ENCODE results near the gene FOXK2. TPM values are rescaled to one million over a fixed set of nuclear protein-coding genes. Genes with fewer than 3 reads are reported as not detected.
"Not testable (repeated sequence)": the region's sequence is repeated elsewhere in the genome, so short reads cannot be mapped to it uniquely, and the experiment has no call there.

Gene FOXK2
- total RNA-seq, 1 donor from 2014 or later, result 29.7 TPM

- no peak for DNase-seq (ENCODE audit: low read depth, low spot score)
Observed at GRCh38 chr17:82495844-82496528, 23.5 kb upstream of the FOXK2 start.

GRCh38 chr17:82496529-82497434, 22.8 kb upstream of the FOXK2 start:
- peak; percentile 73 for DNase-seq (ENCODE audit: low read depth, low spot score)

DNA sequence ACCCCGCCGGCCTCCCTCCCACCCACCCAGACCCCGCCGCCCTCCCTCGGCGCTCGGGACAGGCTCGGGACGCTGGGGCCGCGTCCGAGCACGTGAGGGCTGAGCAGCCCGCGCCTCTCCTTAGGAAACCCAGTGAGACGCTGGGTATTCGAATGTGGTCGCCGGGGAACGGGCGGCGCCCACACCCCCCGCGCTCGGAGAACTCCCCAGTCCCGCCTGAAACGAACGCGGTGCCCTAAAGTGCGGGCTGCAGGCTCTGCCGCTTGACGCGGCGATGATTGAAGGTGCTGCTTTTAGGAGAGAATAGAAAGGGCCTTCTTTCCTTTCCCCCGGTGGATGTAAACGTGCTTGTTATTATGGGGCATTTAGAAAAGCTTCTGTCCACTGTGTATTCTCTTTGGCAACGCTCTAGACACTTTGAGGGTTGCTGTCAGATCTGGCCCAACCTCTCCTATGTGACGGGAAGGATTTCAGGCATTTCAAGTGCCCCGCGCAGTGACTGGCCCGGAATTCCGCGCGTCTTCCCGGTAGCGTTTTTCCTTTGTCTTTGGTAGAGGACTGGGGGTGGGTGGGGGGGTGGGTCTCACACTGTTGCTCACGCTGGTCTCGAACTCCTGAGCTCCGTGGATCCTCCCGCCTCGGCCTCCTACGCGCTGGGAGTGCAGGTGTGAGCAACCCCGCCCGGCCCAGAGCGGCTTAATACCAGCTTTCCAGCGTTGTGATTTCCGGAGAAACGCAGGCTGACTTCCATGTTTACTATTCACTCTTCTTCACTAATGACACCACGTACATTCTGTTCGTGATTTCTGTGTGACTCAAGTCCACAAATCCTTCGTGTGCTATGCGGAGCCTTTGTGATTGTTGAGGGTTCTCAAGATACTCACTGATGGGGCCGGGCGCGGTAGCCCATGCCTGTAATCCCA, 21.8 kb upstream of the FOXK2 start:
- no peak for DNase-seq (ENCODE audit: low read depth, low spot score)

GRCh38 chr17:82502207-82502606, 17.3 kb upstream of the FOXK2 start:
- no peak for DNase-seq (ENCODE audit: low read depth, low spot score)

DNA sequence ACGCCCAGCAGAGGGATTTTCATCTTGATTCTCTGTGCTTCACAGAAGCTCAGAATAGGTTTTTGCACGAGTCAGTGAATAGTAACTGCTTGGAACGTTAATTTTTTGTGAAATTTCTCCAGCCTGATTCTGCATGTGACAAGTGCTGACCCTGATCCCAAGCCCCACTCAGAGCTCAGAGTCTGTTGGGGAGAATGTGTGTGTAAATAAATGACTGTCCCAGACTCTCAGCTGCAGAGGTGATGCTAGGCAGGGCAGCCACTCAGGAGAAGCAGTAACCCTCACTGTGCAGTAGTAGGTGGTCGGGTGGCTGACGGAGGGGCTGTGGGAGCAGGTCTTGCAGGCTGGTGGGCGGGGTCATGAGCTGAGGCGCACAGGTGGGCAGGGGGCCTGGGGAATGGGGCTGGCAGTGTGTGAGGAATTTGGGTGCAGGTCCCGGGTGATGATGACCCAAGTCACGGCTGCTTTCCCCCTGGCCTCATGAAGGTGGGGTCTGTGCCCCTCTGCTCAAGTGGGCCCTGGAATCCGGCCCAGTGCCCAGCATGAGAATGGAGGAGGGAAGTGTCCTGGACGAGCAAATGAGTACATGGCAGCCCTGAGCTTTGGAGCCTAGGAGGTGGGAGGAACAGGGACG, 16.3 kb upstream of the FOXK2 start:
- no peak for DNase-seq (ENCODE audit: low read depth, low spot score)

GRCh38 chr17:82503728-82504308, 15.7 kb upstream of the FOXK2 start:
- no peak for DNase-seq (ENCODE audit: low read depth, low spot score)

- DNase-seq (ENCODE audit: low read depth, low spot score), result no peak
Observed at GRCh38 chr17:82505296-82505695, 14.2 kb upstream of the FOXK2 start.

DNA sequence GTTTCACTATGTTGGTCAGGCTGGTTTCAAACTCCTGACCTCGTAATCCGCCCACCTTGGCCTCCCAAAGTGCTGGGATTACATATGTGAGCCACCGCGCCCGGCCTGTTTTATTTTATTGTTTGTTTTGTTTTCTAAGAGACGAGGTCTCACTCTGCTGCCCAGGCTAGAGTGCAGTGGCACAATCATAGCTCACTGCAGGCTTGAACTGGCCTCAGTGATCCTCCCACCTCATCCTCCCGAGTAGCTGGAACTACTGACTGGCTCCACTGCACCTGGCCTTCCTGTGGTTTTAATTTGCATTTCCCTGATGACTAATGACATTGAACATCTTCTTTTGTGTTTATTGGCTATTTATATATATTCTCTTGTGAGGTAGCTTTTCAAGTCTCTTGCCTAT, 13.1 kb upstream of the FOXK2 start:
- DNase-seq (ENCODE audit: low read depth, low spot score), result not testable (repeated sequence)

DNA sequence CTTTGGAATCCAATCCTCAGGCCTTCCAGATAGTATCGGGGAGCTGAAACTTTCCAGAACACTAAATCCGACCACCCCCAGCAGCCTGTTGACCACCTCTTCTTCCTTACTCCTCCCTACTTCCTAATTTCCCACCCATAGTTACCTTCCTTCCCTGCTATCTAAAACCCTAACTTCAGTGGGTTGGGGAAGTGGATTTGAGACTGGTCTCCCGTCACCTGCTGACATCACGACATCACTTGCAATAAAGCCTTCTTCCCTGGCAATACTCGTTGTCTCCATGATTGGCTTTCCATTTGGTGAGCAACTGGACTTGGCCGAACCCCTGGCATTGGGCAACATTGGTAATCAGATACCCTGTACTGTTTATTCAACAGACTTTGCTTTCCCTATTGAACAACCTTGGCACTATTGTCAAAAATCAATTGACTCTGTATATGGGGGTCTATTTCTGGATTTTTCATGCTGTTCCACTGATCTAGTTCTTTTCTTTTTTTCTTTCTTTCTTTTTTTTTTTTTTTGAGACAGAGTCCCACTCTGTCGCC, 11.8 kb upstream of the FOXK2 start:
- no peak for DNase-seq (ENCODE audit: low read depth, low spot score)

- DNase-seq (ENCODE audit: low read depth, low spot score), result not testable (repeated sequence)
Observed at GRCh38 chr17:82511642-82512041, 7.9 kb upstream of the FOXK2 start.

GRCh38 chr17:82513864-82514263, 5.7 kb upstream of the FOXK2 start:
- not testable (repeated sequence) for DNase-seq (ENCODE audit: low read depth, low spot score)

- DNase-seq (ENCODE audit: low read depth, low spot score), result no peak
Observed at GRCh38 chr17:82517230-82517865, 2.2 kb upstream of the FOXK2 start.

DNA sequence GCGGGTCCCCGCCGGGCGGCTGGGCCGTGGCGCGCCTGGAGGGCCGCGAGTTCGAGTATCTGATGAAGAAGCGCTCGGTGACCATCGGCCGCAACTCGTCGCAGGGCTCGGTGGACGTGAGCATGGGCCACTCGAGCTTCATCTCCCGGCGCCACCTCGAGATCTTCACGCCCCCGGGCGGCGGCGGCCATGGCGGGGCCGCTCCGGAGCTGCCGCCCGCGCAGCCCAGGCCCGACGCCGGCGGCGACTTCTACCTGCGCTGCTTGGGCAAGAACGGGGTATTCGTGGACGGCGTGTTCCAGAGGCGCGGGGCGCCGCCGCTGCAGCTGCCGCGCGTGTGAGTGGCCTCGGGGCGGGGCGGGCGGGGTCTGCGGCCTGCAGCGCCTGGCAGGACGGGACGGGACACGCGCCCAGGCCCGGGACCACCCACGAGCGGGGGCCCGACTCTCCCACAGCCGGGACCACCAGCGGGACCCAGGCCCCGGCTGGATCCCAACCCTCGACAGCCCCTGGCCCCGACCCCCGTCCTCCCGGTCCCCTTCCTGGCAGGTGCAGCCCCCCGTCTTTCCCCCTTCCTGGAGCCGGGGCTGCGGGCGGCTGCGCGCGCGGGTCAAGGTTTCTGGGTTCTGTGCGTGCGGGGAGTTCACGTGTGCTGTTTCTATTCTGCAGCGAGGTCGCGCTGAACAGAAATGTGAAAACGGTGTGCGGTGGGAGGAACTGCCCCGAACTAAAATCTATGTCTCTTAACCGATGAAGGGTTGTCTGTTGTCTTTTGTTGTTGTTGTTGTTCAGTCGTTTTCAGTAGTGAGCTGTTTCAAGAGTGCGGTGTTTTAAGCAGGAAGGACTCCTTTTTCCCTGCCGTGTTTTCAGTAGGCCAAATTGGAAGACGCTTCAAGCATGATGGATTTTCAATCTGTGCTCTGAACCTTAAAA, 705 bp downstream of the FOXK2 start:
- no peak for DNase-seq (ENCODE audit: low read depth, low spot score)

GRCh38 chr17:82524540-82524939, 5.0 kb downstream of the FOXK2 start:
- no peak for DNase-seq (ENCODE audit: low read depth, low spot score)

DNA sequence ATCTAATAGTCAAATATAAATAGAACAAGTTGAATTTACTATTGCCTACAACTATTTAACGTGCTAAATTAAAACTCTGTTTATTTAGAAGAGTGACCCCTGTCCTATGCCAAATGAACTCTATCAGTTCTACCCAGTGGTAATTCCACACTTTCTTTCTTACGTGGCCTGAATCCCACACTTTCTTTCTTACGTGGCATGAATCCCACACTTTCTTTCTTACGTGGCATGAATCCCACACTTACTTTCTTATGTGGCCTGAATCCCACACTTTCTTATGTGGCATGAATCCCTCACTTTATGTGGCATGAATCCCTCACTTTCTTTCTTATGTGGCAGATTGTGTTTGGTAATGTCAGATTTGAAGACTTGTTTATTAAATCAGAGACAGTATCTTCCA, 6.2 kb downstream of the FOXK2 start:
- DNase-seq (ENCODE audit: low read depth, low spot score), result no peak

- DNase-seq (ENCODE audit: low read depth, low spot score), result no peak
Observed at GRCh38 chr17:82527898-82528297, 8.4 kb downstream of the FOXK2 start.

- DNase-seq (ENCODE audit: low read depth, low spot score), result no peak
Observed at GRCh38 chr17:82528484-82529265, 9.1 kb downstream of the FOXK2 start.

- DNase-seq (ENCODE audit: low read depth, low spot score), result no peak
Observed at GRCh38 chr17:82529914-82530300, 10.4 kb downstream of the FOXK2 start.

Data from pulmonary artery endothelial cell (primary cell).